Activated naive CD4-positive, alpha-beta T cell treated with anti-CD3 and anti-CD28 coated beads, Interleukin-2, amount 10 ng/mL, durations not matched to agents 7 days and 5 days (primary cell): Measurements from ENCODE around the gene MEAK7.

ENCODE experiments used
- CTCF ChIA-PET: fragments of 350-600 bp; sonication (Branson Sonifier 250); formaldehyde crosslinking; loops from one replicate; lab custom pipeline; 2021; ENCODE audit warnings: antibody characterized with exemption; lab: Charles Lee
- DNase-seq: peaks from one replicate; pipeline ENCODE4 v3.0.0-alpha.2; 2020
- H3K27ac Mint-ChIP-seq: one replicate; pipeline ENCODE4 v1.8.0; 2021; ENCODE audit warnings: mild to moderate bottlenecking, moderate library complexity, mixed read lengths
- H3K27me3 Mint-ChIP-seq: one replicate; pipeline ENCODE4 v1.8.0; 2021; ENCODE audit warnings: mild to moderate bottlenecking, mixed read lengths
- H3K36me3 Mint-ChIP-seq: one replicate; pipeline ENCODE4 v1.8.0; 2021; ENCODE audit warnings: mixed read lengths
- H3K4me1 Mint-ChIP-seq: one replicate; pipeline ENCODE4 v1.8.0; 2021; ENCODE audit warnings: mixed read lengths
- H3K4me3 Mint-ChIP-seq: one replicate; pipeline ENCODE4 v1.8.0; 2021; ENCODE audit warnings: mild to moderate bottlenecking, moderate library complexity, mixed read lengths
- H3K9me3 Mint-ChIP-seq: one replicate; pipeline ENCODE4 v1.8.0; 2021; ENCODE audit warnings: mixed read lengths

MEAK7 gene

GRCh38 chr16:84471966-84472365, 32.5 kb downstream of the MEAK7 start:
- Mint-ChIP-seq H3K4me3 (no peak overlapping the region), H3K27ac (no peak overlapping the region), H3K36me3 (peaks cover 71% of the 10 kb centered on the region), H3K27me3 (no peaks in the 10 kb centered on the region), H3K4me1 (peaks cover 9% of the 10 kb centered on the region), H3K9me3 (peaks cover 27% of the 10 kb centered on the region)
- CTCF ChIA-PET: no interaction called here
- no peak for DNase-seq

- H3K4me1 Mint-ChIP-seq: peaks cover 9% of the 10 kb centered on the region
- H3K36me3 Mint-ChIP-seq: peaks cover 74% of the 10 kb centered on the region
- CTCF ChIA-PET: no interaction called here
- H3K27me3 Mint-ChIP-seq: no peaks in the 10 kb centered on the region
- H3K27ac Mint-ChIP-seq: no peak overlapping the region
- H3K9me3 Mint-ChIP-seq: peaks cover 32% of the 10 kb centered on the region
- DNase-seq: no peak
- H3K4me3 Mint-ChIP-seq: no peak overlapping the region
Measured at GRCh38 chr16:84471316-84471715, 33.1 kb downstream of the MEAK7 start.

- H3K9me3 Mint-ChIP-seq: peaks cover 27% of the 10 kb centered on the region
- CTCF ChIA-PET: no interaction called here
- H3K27ac Mint-ChIP-seq: peak overlapping the region; percentile 28
- H3K4me3 Mint-ChIP-seq: no peak overlapping the region
- H3K36me3 Mint-ChIP-seq: peaks cover 60% of the 10 kb centered on the region
- DNase-seq: no peak
- no peaks in the 10 kb centered on the region for H3K27me3 Mint-ChIP-seq
- H3K4me1 Mint-ChIP-seq: no peaks in the 10 kb centered on the region
Measured at GRCh38 chr16:84467709-84468108, 36.8 kb downstream of the MEAK7 start.

DNA sequence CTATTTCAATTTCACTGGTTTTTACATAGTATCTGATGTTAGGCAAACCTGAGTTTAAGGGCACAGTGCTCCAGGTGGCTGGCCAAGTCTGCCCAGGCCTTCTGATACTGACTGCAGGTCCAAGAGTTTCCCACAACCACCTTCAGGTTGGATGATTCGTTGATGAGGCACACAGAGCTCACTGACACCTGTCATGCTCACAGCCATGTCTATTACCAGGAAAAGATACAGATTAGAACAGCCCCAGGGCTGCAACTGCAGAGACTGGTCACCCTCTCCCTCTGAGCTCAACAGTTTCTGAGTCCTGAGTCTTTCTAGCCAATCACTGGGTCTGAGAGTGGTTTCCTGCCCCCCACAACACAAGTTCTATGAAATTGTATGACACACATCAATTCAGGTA, 37.2 kb downstream of the MEAK7 start:
- H3K9me3 Mint-ChIP-seq: peaks cover 26% of the 10 kb centered on the region
- CTCF ChIA-PET: no interaction called here
- H3K27ac Mint-ChIP-seq: no peak overlapping the region
- no peaks in the 10 kb centered on the region for H3K27me3 Mint-ChIP-seq
- H3K4me3 Mint-ChIP-seq: no peak overlapping the region
- DNase-seq: no peak
- H3K36me3 Mint-ChIP-seq: peaks cover 61% of the 10 kb centered on the region
- H3K4me1 Mint-ChIP-seq: no peaks in the 10 kb centered on the region

DNA sequence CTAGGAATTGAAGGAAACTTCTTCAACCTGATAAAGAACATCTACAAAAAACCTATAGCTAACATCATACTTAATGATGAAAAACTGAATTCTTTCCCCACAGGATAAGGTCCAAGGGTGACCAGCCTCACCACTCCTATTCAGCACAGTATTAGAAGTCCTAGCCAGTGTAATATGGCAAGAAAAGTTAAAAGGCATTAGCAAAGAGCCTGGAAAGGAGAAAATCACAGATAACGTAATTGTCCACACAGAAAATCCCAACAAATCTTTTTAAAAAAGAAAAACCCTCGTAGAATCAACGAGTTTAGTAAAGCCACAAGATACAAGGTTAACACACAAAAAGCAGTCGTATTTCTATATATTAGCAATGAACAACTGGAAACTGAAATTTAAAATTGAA, 37.8 kb downstream of the MEAK7 start:
- peaks cover 21% of the 10 kb centered on the region for H3K9me3 Mint-ChIP-seq

GRCh38 chr16:84465154-84465553, 39.3 kb downstream of the MEAK7 start:
- Mint-ChIP-seq H3K4me1 (peaks cover 11% of the 10 kb centered on the region), H3K27me3 (no peaks in the 10 kb centered on the region), H3K36me3 (peaks cover 64% of the 10 kb centered on the region), H3K4me3 (no peak overlapping the region), H3K27ac (no peak overlapping the region), H3K9me3 (peaks cover 20% of the 10 kb centered on the region)
- CTCF ChIA-PET: no interaction called here
- DNase-seq: no peak

More for the DNA sequence above, 37.8 kb downstream of the MEAK7 start:
- Mint-ChIP-seq H3K36me3 (peaks cover 58% of the 10 kb centered on the region), H3K27ac (no peak overlapping the region), H3K27me3 (no peaks in the 10 kb centered on the region), H3K4me3 (no peak overlapping the region), H3K4me1 (peaks cover 1% of the 10 kb centered on the region)
- no peak for DNase-seq
- CTCF ChIA-PET: no interaction called here

GRCh38 chr16:84464116-84464515, 40.3 kb downstream of the MEAK7 start:
- Mint-ChIP-seq H3K27ac (no peak overlapping the region), H3K4me1 (peaks cover 11% of the 10 kb centered on the region), H3K4me3 (no peak overlapping the region), H3K36me3 (peaks cover 67% of the 10 kb centered on the region), H3K27me3 (no peaks in the 10 kb centered on the region), H3K9me3 (peaks cover 20% of the 10 kb centered on the region)
- CTCF ChIA-PET: no interaction called here
- no peak for DNase-seq

DNA sequence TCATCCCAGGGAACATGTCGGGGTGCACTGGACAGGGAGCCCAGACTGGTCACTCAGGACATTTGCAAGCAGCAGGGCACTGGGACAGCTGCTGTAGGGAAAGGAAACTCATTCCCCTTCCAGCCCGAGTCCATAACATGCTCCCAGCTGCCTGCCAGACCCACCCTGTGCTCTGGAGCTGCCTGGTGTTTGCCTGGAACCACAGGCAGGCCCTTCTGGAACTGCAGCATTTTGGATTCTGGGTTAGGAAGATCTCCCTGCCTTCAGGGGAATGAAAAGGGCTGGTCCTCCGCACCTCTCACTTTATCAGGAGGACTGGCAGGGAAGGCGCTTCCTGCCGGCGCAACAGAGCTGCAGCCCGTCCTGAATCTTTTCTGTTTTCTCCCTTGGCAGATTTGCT, 41.2 kb downstream of the MEAK7 start:
- H3K27me3 Mint-ChIP-seq: no peaks in the 10 kb centered on the region
- peaks cover 11% of the 10 kb centered on the region for H3K4me1 Mint-ChIP-seq
- peaks cover 19% of the 10 kb centered on the region for H3K9me3 Mint-ChIP-seq
- H3K36me3 Mint-ChIP-seq: peaks cover 63% of the 10 kb centered on the region
- no peak for DNase-seq
- H3K27ac Mint-ChIP-seq: peak overlapping the region; percentile 7
- no peak overlapping the region for H3K4me3 Mint-ChIP-seq
- CTCF ChIA-PET: no interaction called here

- Mint-ChIP-seq H3K36me3 (peaks cover 56% of the 10 kb centered on the region), H3K27me3 (no peaks in the 10 kb centered on the region), H3K4me1 (peaks cover 11% of the 10 kb centered on the region), H3K4me3 (no peak overlapping the region), H3K9me3 (peaks cover 12% of the 10 kb centered on the region), H3K27ac (no peak overlapping the region)
- no peak for DNase-seq
- CTCF ChIA-PET: no interaction called here
Measured at GRCh38 chr16:84462296-84463210, 41.9 kb downstream of the MEAK7 start.

DNA sequence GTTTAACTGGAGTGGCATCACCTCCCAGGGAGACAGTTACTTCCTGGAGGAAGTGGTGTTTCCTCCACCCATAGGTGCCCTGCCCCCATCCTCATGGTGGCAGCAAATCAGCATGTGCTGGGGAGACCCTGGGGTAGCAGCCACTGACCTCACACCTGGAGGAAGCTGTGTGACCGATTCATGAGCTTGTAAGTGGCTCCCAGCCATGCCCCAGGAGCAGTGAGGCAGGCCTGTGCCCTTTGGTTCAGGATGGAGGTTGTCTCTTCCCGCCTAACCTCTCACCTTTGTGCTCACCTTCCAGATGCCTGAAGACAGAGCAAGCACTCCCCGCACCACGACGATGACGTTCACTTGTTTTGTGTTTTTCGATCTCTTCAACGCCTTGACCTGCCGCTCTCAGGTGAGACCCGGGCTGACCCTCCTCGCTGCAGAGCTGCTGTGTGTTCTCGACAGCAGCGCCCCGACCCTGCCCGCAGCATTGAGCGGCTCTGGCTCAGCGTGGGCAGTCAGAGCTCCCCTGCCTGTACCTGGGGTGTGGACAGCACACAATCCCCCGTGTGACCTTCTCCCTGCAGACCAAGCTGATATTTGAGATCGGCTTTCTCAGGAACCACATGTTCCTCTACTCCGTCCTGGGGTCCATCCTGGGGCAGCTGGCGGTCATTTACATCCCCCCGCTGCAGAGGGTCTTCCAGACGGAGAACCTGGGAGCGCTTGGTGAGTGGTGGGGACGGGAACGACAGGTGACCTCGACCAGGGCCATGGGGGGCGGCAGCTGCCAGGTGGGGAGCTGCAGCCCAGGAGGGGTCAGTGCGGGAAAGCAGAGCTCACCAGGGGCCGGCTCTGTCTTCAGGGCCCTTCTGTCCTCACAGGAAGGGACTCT, 42.8 kb downstream of the MEAK7 start:
- H3K4me1 Mint-ChIP-seq: peaks cover 11% of the 10 kb centered on the region
- no peak for DNase-seq
- no peak overlapping the region for H3K27ac Mint-ChIP-seq
- H3K36me3 Mint-ChIP-seq: peaks cover 47% of the 10 kb centered on the region
- no peaks in the 10 kb centered on the region for H3K27me3 Mint-ChIP-seq
- CTCF ChIA-PET: no interaction called here
- H3K9me3 Mint-ChIP-seq: peaks cover 6% of the 10 kb centered on the region
- no peak overlapping the region for H3K4me3 Mint-ChIP-seq

DNA sequence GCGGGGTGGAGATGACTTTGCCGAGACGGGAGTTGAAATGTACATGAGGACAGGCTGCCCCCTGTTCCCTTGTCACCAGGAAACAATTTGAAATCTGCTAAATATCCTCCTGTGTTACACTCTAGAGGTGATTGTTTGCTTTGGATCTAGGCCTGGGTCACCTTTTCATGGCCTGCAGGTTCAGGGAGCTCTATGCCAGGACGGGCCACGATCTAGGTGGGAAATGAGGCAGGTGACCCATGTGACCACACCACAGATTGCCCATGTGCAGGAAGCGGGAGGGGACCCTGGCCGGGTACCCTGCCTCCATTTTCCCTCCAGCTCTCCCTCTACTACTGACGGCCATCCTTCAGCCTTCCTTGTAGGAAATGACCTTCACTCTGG, 43.4 kb downstream of the MEAK7 start:
- CTCF ChIA-PET: no interaction called here
- no peak overlapping the region for H3K4me3 Mint-ChIP-seq
- peak overlapping the region; percentile 71 for H3K27ac Mint-ChIP-seq
- H3K27me3 Mint-ChIP-seq: no peaks in the 10 kb centered on the region
- H3K36me3 Mint-ChIP-seq: peaks cover 41% of the 10 kb centered on the region
- no peak for DNase-seq
- peaks cover 1% of the 10 kb centered on the region for H3K9me3 Mint-ChIP-seq
- peaks cover 11% of the 10 kb centered on the region for H3K4me1 Mint-ChIP-seq

DNA sequence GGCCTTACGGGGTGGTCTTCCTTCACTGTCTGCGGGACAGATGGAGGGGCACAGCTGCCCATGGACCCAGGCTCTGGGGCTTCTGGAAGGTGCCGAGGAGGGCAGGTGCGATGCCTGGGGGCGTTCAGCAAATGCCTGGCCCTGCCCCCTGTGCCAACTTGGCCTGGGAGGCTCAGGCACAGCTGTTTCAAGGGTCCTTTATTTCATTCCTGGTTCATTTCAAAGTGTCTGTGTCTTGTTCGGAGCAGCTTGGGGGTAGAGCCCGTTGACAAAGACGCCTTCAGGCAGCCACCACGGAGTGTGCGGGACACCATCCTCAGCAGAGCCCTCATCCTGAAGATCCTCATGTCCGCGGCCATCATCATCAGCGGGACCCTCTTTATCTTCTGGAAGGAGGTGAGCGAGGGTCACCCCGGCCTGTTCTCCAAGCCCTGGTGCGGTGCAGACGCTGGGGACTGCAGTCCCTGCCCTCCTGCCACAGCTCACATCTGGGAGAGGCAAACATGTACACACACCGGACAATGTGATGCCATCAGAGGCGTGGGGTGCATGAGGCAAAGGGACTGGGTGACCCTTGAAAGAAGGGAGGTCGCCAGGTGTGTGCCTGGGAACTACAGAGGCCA, 43.9 kb downstream of the MEAK7 start:
- H3K4me1 Mint-ChIP-seq: peaks cover 11% of the 10 kb centered on the region

GRCh38 chr16:84459941-84460405, 44.5 kb downstream of the MEAK7 start:
- H3K9me3 Mint-ChIP-seq: no peaks in the 10 kb centered on the region

More for the DNA sequence above, 43.9 kb downstream of the MEAK7 start:
- no peaks in the 10 kb centered on the region for H3K27me3 Mint-ChIP-seq
- H3K4me3 Mint-ChIP-seq: no peak overlapping the region
- no peak overlapping the region for H3K27ac Mint-ChIP-seq
- peaks cover 37% of the 10 kb centered on the region for H3K36me3 Mint-ChIP-seq
- CTCF ChIA-PET: no interaction called here
- no peak for DNase-seq
- no peaks in the 10 kb centered on the region for H3K9me3 Mint-ChIP-seq

GRCh38 chr16:84459533-84459894, 44.9 kb downstream of the MEAK7 start:
- H3K4me1 Mint-ChIP-seq: peaks cover 11% of the 10 kb centered on the region
- no peak overlapping the region for H3K4me3 Mint-ChIP-seq
- DNase-seq: no peak
- H3K27me3 Mint-ChIP-seq: no peaks in the 10 kb centered on the region
- CTCF ChIA-PET: no interaction called here
- peaks cover 33% of the 10 kb centered on the region for H3K36me3 Mint-ChIP-seq
- no peaks in the 10 kb centered on the region for H3K9me3 Mint-ChIP-seq
- H3K27ac Mint-ChIP-seq: no peak overlapping the region

More at GRCh38 chr16:84459941-84460405, 44.5 kb downstream of the MEAK7 start:
- H3K4me1 Mint-ChIP-seq: peaks cover 11% of the 10 kb centered on the region
- peaks cover 36% of the 10 kb centered on the region for H3K36me3 Mint-ChIP-seq
- no peak overlapping the region for H3K4me3 Mint-ChIP-seq
- no peaks in the 10 kb centered on the region for H3K27me3 Mint-ChIP-seq
- H3K27ac Mint-ChIP-seq: no peak overlapping the region
- CTCF ChIA-PET: no interaction called here
- DNase-seq: no peak
